Measurements from ENCODE around the gene EEPD1.

The EEPD1 gene

GRCh38 chr7:36280840-36281812 lies 128.1 kb downstream of the EEPD1 start:
- peak; percentile 83 for DNase-seq (ENCODE audit: low spot score)

GRCh38 chr7:36281945-36282717 lies 129.1 kb downstream of the EEPD1 start:
- DNase-seq (ENCODE audit: low spot score) = no peak

- DNase-seq (ENCODE audit: low spot score) = no peak
Observed at GRCh38 chr7:36283181-36283580, 130.1 kb downstream of the EEPD1 start.

GRCh38 chr7:36283711-36284130 lies 130.7 kb downstream of the EEPD1 start:
- no peak for DNase-seq (ENCODE audit: low spot score)

GRCh38 chr7:36284456-36285090 lies 131.5 kb downstream of the EEPD1 start:
- no peak for DNase-seq (ENCODE audit: low spot score)

- no peak for DNase-seq (ENCODE audit: low spot score)
Observed at GRCh38 chr7:36285276-36285675, 132.2 kb downstream of the EEPD1 start.

GRCh38 chr7:36286226-36286625 lies 133.2 kb downstream of the EEPD1 start:
- no peak for DNase-seq (ENCODE audit: low spot score)

- no peak for DNase-seq (ENCODE audit: low spot score)
Observed at GRCh38 chr7:36286688-36287087, 133.6 kb downstream of the EEPD1 start.

- peak; percentile 66 for DNase-seq (ENCODE audit: low spot score)
Observed at GRCh38 chr7:36287371-36288241, 134.6 kb downstream of the EEPD1 start.

- DNase-seq (ENCODE audit: low spot score) = no peak
Observed at GRCh38 chr7:36288501-36288900, 135.4 kb downstream of the EEPD1 start.

GRCh38 chr7:36289833-36290661 lies 137.0 kb downstream of the EEPD1 start:
- DNase-seq (ENCODE audit: low spot score) = peak; percentile 97

- peak; percentile 95 for DNase-seq (ENCODE audit: low spot score)
Observed at GRCh38 chr7:36291387-36292316, 138.6 kb downstream of the EEPD1 start.

- DNase-seq (ENCODE audit: low spot score) = no peak
Observed at GRCh38 chr7:36295090-36295489, 142.0 kb downstream of the EEPD1 start.

GRCh38 chr7:36296284-36296683 lies 143.2 kb downstream of the EEPD1 start:
- DNase-seq (ENCODE audit: low spot score) = no peak

GRCh38 chr7:36297364-36298009 lies 144.4 kb downstream of the EEPD1 start:
- no peak for DNase-seq (ENCODE audit: low spot score)

GRCh38 chr7:36298106-36298505 lies 145.1 kb downstream of the EEPD1 start:
- no peak for DNase-seq (ENCODE audit: low spot score)

GRCh38 chr7:36299223-36299774 lies 146.2 kb downstream of the EEPD1 start:
- no peak for DNase-seq (ENCODE audit: low spot score)

GRCh38 chr7:36299823-36300341 lies 146.8 kb downstream of the EEPD1 start:
- DNase-seq (ENCODE audit: low spot score) = no peak
